ENCODE measurements around the gene SLC27A5.
"Not testable (repeated sequence)": the region's sequence is repeated elsewhere in the genome, so short reads cannot be mapped to it uniquely, and the experiment has no call there.

SLC27A5 gene

GRCh38 chr19:58522709-58523108, 10.9 kb upstream of the SLC27A5 start:
- no peak for DNase-seq (ENCODE audit: low read depth, low spot score)

GRCh38 chr19:58521651-58522050, 9.9 kb upstream of the SLC27A5 start:
- no peak for DNase-seq (ENCODE audit: low read depth, low spot score)

GRCh38 chr19:58520257-58520599, 8.4 kb upstream of the SLC27A5 start:
- DNase-seq (ENCODE audit: low read depth, low spot score): no peak

GRCh38 chr19:58519355-58520256, 7.8 kb upstream of the SLC27A5 start, which contains the start of gene ZBTB45:
ZBTB45 (minus strand) TSS chr19:58519810; CDS start chr19:58517673, 2,137 bp downstream.
- peak; percentile 88 for DNase-seq (ENCODE audit: low read depth, low spot score)

- peak; percentile 42 for DNase-seq (ENCODE audit: low read depth, low spot score)
Observed at GRCh38 chr19:58519087-58519354, 7.2 kb upstream of the SLC27A5 start.

- no peak for DNase-seq (ENCODE audit: low read depth, low spot score)
Observed at GRCh38 chr19:58518256-58519086, 6.7 kb upstream of the SLC27A5 start.

- no peak for DNase-seq (ENCODE audit: low read depth, low spot score)
Observed at GRCh38 chr19:58516964-58517833, 5.4 kb upstream of the SLC27A5 start.

- no peak for DNase-seq (ENCODE audit: low read depth, low spot score)
Observed at GRCh38 chr19:58516246-58516836, 4.5 kb upstream of the SLC27A5 start.

- no peak for DNase-seq (ENCODE audit: low read depth, low spot score)
Observed at GRCh38 chr19:58515259-58515658, 3.5 kb upstream of the SLC27A5 start.

GRCh38 chr19:58514564-58515022, 2.8 kb upstream of the SLC27A5 start:
- DNase-seq (ENCODE audit: low read depth, low spot score): no peak

- DNase-seq (ENCODE audit: low read depth, low spot score): peak; percentile 40
Observed at GRCh38 chr19:58513694-58514563, 2.1 kb upstream of the SLC27A5 start.

GRCh38 chr19:58513213-58513693, 1.5 kb upstream of the SLC27A5 start:
- no peak for DNase-seq (ENCODE audit: low read depth, low spot score)

- DNase-seq (ENCODE audit: low read depth, low spot score): no peak
Observed at GRCh38 chr19:58510084-58510862, 1.5 kb downstream of the SLC27A5 start.

- DNase-seq (ENCODE audit: low read depth, low spot score): no peak
Observed at GRCh38 chr19:58509731-58510083, 2.1 kb downstream of the SLC27A5 start.

GRCh38 chr19:58507602-58508223, 4.1 kb downstream of the SLC27A5 start:
- not testable (repeated sequence) for DNase-seq (ENCODE audit: low read depth, low spot score)

- no peak for DNase-seq (ENCODE audit: low read depth, low spot score)
Observed at GRCh38 chr19:58500242-58500641, 11.6 kb downstream of the SLC27A5 start.

GRCh38 chr19:58499021-58499927, 12.5 kb downstream of the SLC27A5 start:
- peak; percentile 94 for DNase-seq (ENCODE audit: low read depth, low spot score)

Measured in brain pericyte (primary cell).